Fibroblast of skin of right biceps (primary cell): ENCODE data around the gene MYO7A.

Experiments
- DNase-seq: peaks from one replicate; pipeline ENCODE4 v3.0.0-alpha.2; 2013

The MYO7A gene

GRCh38 chr11:77127920-77128691 is at the start of gene MYO7A:
Gene MYO7A, plus strand, starts transcription at chr11:77128246. Its CDS starts 2,389 bp downstream, at chr11:77130635.
- peak; percentile 35 for DNase-seq

GRCh38 chr11:77079666-77080065 is 48.4 kb upstream of the MYO7A start:
- DNase-seq: no peak

GRCh38 chr11:77080643-77081210 is 47.3 kb upstream of the MYO7A start:
- no peak for DNase-seq

- no peak for DNase-seq
These were observed 46.6 kb upstream of the MYO7A start for GRCh38 chr11:77081381-77081851.

GRCh38 chr11:77081976-77082836 is 45.8 kb upstream of the MYO7A start:
- no peak for DNase-seq

- DNase-seq: peak; percentile 43
These were observed 45.0 kb upstream of the MYO7A start for GRCh38 chr11:77082838-77083565.

GRCh38 chr11:77083566-77084245 is 44.3 kb upstream of the MYO7A start:
- no peak for DNase-seq

GRCh38 chr11:77084581-77085191 is 43.4 kb upstream of the MYO7A start:
- no peak for DNase-seq

GRCh38 chr11:77085652-77086051 is 42.4 kb upstream of the MYO7A start:
- no peak for DNase-seq

GRCh38 chr11:77086521-77087472 is 41.2 kb upstream of the MYO7A start:
- no peak for DNase-seq

GRCh38 chr11:77087723-77088225 is 40.3 kb upstream of the MYO7A start:
- no peak for DNase-seq

- DNase-seq: no peak
These were observed 39.6 kb upstream of the MYO7A start for GRCh38 chr11:77088236-77089003.

- DNase-seq: no peak
These were observed 39.0 kb upstream of the MYO7A start for GRCh38 chr11:77089004-77089545.

- no peak for DNase-seq
These were observed 38.0 kb upstream of the MYO7A start for GRCh38 chr11:77090046-77090372.

GRCh38 chr11:77090373-77091111 is 37.5 kb upstream of the MYO7A start:
- no peak for DNase-seq

GRCh38 chr11:77091146-77091940 is 36.7 kb upstream of the MYO7A start:
- peak; percentile 59 for DNase-seq

GRCh38 chr11:77092382-77092781 is 35.7 kb upstream of the MYO7A start:
- DNase-seq: no peak
